T follicular helper cell (primary cell): ENCODE results near the gene RGR.
"Not testable (repeated sequence)": the region's sequence is repeated elsewhere in the genome, so short reads cannot be mapped to it uniquely, and the experiment has no call there.

ENCODE experiments used
- DNase-seq: peaks from one replicate; pipeline ENCODE4 v3.0.0-alpha.2; 2020; ENCODE audit warnings: low read depth

Gene RGR

GRCh38 chr10:84257343-84258020 lies 12.6 kb downstream of the RGR start:
- no peak for DNase-seq

GRCh38 chr10:84258034-84258695 lies 13.3 kb downstream of the RGR start:
- no peak for DNase-seq

DNA sequence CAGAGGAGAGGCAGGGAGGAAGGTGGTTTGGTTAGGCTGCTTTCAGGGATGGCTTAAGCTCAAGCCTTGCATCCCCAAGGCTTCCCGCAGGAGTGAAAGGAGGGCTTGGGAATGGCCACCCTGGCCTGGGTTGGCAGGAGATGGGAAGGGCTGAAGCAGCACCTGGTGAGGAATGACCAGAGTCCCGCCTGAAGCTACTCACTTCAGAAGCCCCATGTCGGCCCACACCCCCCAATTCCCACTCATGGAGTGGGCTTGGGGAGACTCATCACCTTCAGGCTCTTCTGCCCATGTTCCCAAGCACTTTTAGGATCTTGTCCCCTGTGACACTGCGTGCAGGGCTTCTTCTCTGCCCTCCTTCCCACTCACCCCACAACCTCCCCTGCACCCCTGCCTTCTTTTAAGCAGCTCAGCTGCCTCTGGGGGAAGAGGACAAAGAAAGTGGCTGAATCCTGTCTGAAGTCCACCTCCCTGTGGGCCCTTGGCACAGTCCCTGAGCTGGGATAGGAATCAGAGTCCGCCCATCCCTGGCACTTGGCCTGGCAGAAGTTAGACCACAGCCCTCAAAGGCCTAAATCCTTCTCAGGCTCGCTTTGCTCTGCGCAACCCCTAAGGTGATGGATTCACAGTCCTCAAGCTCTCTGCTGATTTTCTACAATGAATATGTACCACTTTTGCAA lies 16.5 kb downstream of the RGR start:
- DNase-seq = no peak

DNA sequence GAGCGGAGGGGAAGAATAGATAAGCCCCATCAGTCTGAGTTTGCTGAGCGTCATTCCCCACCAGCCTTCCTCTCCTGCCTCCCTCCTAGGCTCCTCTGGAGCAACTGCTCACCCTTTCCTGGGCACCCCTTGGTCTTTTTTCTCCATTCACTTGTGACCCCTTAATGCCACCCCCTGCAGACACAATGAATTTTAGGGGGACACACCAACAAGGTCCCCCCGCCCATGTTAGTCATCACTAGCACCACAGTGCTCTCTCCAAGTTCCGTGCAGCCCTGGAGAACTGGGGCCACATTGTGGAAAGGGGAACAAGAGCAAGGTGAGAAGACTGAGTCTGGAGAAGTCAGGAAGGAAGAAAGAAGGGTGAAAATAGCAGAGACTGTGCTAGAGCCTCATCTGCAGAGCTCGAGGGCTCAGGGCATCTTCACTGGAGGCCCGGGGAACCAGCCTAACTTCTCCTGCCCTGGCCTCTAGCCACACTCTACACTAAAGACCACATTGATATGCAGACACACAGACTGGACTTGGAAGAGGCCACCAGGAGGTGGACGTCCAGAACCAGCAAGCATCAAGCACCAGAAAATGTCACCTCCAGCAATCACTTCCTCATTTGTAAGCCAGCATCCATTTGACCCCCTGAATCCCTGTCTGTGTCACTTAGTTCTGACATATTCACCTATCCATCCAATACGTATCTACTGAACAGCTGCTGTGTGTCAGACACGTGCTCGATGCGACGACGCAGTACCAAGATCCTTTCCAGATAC lies 17.5 kb downstream of the RGR start:
- DNase-seq = no peak

DNA sequence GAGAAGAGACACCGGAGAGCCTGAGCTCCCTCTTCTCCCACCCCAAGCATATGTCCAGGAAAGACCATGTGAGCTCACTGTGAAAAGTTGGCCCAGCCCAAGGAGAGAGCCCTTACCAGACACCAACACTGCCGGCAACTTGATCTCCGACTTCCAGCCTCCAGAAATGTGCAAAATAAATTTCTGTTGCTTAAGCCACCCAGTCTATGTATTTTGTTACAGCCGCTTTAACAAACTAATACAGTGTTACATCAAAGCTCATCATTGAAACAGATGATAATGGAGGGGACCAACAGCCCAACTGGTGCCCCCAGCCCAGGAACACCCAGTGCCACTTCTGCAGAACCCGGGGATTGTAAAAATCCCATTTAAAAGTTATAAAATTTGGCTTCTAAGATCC lies 18.9 kb downstream of the RGR start:
- no peak for DNase-seq

DNA sequence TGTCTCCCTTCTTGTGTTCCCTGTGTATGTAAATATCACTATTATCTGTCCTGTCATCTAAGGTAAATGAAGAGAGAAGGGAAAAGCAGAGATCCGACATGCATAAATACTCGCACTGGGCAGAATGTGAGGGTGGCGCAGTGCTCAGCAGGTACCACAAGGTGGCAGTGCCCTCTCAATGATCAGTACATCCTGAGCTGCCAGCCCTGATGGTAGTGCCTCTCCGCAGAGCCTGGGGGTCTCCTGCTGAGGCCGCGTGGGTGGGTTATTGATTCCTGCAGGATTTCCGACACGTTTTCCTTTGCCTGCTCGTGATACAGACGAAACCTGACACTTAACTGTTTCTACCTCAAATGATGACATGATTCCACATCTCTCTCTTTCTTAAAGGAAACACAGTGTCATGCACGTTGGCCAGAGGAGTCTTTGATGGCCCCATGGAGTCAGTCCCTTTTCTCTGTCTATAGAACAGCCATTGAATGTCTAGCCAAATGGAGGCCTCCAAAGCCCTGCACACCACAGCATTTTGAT lies 19.8 kb downstream of the RGR start:
- DNase-seq = peak; percentile 46

DNA sequence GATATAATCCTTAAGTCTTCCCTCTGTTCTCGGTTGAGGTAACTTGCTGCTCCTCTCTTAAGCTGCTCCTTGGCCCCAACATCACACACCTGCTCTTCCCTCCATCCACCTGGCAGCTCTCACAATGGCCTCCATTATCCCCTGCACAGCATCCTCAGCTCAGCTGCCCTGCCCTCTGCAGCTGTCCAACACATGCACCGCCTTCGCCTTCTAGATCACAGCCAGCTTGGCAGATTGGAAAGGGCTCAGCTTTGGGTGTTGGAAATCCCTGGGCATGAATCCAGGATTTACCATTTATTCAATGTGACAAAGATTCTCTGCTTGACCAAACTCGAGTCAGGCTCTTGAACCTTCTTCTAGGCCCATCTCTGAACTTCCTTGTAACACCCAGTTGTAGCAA lies 20.6 kb downstream of the RGR start:
- DNase-seq = no peak

DNA sequence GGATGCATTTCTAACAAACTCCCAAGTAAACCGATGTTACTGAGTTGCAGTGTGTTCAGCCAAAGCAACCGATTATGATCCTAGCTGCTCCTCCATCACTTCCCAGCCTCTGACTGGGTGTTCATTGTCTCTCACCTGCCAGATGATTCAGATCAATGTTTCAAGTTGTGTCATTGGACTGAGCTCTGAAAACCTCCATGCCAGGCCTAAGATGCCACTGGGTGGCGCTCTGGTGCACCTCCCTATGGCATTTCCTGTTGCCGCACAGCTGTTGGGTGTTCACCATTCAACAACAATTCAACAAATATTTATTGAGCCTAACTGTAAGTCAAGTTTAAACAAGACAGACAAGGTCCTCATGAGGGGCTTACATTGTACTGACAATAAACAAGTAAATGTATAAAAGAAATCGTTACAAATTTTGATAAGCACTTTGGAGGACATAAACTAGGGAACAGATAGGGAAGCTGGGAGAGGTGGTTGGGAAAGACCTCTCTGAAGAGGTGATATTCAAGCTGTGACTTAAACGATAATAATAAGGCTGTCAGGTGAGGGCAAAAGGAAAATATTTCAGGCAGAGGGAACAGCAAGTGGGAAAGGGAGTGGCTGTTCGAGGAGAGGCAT lies 22.8 kb downstream of the RGR start:
- peak; percentile 14 for DNase-seq

- DNase-seq = no peak
Observed at GRCh38 chr10:84269162-84269561, 24.3 kb downstream of the RGR start.

DNA sequence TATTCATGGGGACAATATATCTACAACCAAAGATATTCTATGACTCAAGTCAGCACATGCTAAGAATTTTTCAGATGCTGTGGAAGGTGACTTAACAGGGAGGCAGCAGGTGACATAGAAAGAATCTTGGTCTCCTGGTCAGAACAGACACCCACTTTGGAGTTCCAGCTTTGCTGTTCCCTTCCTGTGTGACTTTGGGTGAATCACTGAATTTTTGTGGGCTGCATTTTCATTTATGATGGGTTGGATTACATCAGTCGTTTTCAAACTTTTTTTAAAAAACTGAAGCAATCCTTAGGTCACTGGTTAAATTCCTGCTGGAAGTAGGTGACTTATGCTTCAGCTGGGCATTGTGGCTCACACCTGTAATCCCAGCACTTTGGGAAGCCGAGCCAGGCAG lies 24.9 kb downstream of the RGR start:
- DNase-seq = no peak

GRCh38 chr10:84270708-84271107 lies 25.9 kb downstream of the RGR start:
- DNase-seq = no peak

- not testable (repeated sequence) for DNase-seq
Observed at GRCh38 chr10:84279876-84280475, 35.1 kb downstream of the RGR start.

DNA sequence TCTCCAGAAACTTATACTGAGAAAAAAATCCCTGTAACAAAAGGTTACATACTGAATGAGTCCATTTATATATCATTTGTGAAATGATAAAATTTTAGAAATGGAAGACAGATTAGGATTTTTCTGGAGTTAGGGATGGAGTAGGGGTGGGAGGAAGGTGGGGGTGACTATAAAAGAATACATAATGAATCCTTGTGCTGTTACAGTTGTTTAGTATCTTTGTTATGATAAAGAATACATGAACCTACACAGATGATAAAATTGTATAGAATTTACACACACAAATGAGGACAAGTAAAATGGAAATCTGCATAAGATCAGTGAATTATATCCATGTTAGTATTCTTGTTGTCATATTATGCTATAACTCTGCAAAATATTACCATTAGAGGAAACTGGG lies 41.8 kb downstream of the RGR start:
- DNase-seq = no peak

GRCh38 chr10:84288151-84288550 lies 43.3 kb downstream of the RGR start:
- DNase-seq = no peak

DNA sequence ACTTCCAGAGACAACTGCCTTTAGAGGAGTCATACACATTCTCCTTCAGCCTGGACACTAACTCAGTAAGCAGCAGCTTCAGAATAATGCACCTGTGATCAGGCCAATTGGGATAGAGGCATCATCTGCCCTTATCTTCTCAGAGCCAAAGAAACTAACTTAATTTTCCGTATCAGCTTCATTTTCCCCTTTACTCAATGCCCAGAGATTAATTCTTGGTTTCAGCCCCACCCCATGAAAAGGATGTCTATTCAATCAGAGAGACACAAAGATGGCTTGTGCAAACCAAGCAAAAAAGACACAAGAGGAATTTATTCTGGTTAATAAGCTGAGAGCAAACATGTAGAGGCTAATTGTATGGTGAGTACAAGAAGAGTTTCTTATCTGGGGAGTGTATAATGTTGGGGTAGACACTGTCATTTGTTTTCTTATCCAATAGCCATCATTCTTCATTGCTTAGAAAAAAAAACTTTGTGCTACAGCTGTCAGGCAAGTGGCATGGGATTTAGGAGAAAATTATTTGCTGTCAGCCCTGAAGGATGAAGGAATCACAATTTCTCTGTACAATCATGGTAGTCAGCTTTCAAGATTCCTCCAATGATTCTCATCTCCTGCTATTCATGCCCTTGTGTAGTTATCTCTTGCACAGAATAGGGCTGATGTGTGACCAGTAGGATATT lies 44.8 kb downstream of the RGR start:
- no peak for DNase-seq

GRCh38 chr10:84290235-84290634 lies 45.4 kb downstream of the RGR start:
- DNase-seq = no peak

DNA sequence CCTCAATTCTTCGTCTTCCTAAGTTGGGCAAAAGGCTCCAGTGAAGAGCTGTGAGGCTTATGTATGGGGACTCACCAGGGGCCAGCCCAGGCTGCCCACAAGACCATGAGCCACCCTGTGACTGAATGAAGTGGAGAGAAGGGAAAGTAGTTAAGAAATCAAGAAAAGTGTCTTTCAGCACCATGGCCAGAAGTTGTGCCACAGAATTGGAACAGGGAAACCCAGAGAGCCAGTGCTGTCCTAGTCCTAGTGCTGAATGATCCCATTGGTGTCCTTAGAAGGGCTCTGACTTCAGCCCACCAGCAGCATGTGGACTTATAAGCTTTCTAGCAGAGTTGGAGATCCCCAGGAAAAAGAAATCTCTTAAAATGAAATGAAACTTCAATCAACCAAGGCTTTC lies 46.5 kb downstream of the RGR start:
- DNase-seq = no peak

GRCh38 chr10:84292502-84292901 lies 47.6 kb downstream of the RGR start:
- DNase-seq = no peak

DNA sequence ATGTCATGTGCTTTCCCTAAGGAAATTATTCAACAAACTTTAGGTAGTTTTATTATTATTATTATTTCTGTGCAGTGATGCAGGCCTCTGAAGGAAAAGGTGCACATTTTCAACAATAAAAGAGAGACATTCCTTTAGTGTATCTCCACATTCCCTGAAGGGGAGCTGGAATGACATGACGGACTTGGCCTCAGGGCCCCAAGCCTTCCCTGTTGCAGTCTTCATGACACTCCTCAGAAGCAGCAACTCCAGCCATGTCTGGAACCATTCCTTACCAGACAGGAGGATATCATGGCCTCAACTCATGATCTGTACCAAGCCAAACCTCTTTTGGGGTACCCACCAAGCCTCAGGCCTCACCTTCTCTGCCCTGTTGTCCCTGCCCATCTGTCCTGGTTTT lies 48.3 kb downstream of the RGR start:
- no peak for DNase-seq

GRCh38 chr10:84293574-84294016 lies 48.7 kb downstream of the RGR start:
- DNase-seq = no peak
